ENCODE results near the gene KRT20. TPM values are rescaled to one million over a fixed set of nuclear protein-coding genes. Genes with fewer than 3 reads are reported as not detected.

The KRT20 gene
- total and polyA plus RNA-seq, 2 donors (not counting 3 experiments of a cell fraction or from before 2014, with no cell fraction given) = not detected

DNA sequence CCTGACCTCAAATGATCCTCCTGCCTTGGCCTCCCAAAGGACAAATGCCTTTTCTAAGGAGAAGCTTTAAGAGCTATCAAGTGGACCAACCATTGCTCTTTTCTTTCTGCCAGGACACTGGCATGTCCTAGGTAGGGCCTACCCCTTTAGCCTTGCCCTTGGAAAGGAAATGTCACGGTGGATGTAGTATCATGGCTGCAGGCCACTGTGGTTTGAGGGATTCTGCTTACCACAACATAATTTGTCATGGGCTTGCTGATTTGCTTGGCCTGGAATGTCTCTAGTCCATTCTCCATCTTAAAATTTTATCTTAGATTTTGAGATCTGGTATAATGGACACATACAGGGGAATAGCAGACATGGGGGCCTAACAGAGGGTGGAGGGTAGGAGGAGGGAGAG is 6.0 kb downstream of the KRT20 start:
- no peaks in the 10 kb centered on the region for H3K36me3 ChIP-seq (ENCODE audit: control insufficient read depth in 2 of 2, extremely low read depth in 1 of 2, insufficient read depth in 2 of 2, low read length in 2 of 2)
- DNase-seq (ENCODE audit: low read depth, low spot score) (no peak), FAIRE-seq (no peak)
- ChIA-PET POLR2A (no interaction called here), CTCF (interaction anchor here (1.8 kb wide), 1 partner anchor 8 kb away, joined by 5 read pairs; no protein-coding TSS in a partner anchor)
- no peak overlapping the region for H3K27ac ChIP-seq (ENCODE audit: insufficient read depth, low read depth, low read length)
- no peaks in the 10 kb centered on the region for H3K9me1 ChIP-seq (replicated peaks; ENCODE audit: control insufficient read depth, extremely low read depth, insufficient read depth, low read length)
- no peaks in the 10 kb centered on the region for H3K79me2 ChIP-seq (ENCODE audit: control insufficient read depth, insufficient read depth, low read length)
- no peaks in the 10 kb centered on the region for H4K20me1 ChIP-seq (replicated peaks; ENCODE audit: control insufficient read depth, extremely low read depth, insufficient read depth, low read length)
- H3K4me1 ChIP-seq (ENCODE audit: control insufficient read depth, extremely low read depth, insufficient read depth, low read length) = no peaks in the 10 kb centered on the region
- no peak overlapping the region for H3K4me2 ChIP-seq (ENCODE audit: insufficient read depth, low read length)
- H2AFZ ChIP-seq (ENCODE audit: low read depth, low read length) = no peak overlapping the region
- intact Hi-C loops (cut with micrococcal nuclease) = no loop called here
- dilution Hi-C loops (cut with MboI; ENCODE audit: extremely low pct_ligation_motif_present, low sequenced_read_pairs) = no loop called here
- no TSS peak for BruUV-seq (replicated peaks)
- H3K9me3 ChIP-seq (replicated peaks; ENCODE audit: control insufficient read depth, insufficient read depth, low read length) = no peaks in the 10 kb centered on the region
- H3K27me3 ChIP-seq (ENCODE audit: control insufficient read depth in 2 of 2, insufficient read depth in 2 of 2, low read length in 2 of 2) = peaks cover 10 to 11% of the 10 kb centered on the region in 2 experiments
- no peak overlapping the region for H3K9ac ChIP-seq (replicated peaks; ENCODE audit: extremely low read depth, insufficient read depth, low read length)
- no peak overlapping the region for H3K4me3 ChIP-seq (replicated peaks in 1 of 3; ENCODE audit: insufficient read depth in 1 of 3, low read depth in 1 of 3, low read length in 3 of 3)
- TF ChIP-seq, protein P1, sequence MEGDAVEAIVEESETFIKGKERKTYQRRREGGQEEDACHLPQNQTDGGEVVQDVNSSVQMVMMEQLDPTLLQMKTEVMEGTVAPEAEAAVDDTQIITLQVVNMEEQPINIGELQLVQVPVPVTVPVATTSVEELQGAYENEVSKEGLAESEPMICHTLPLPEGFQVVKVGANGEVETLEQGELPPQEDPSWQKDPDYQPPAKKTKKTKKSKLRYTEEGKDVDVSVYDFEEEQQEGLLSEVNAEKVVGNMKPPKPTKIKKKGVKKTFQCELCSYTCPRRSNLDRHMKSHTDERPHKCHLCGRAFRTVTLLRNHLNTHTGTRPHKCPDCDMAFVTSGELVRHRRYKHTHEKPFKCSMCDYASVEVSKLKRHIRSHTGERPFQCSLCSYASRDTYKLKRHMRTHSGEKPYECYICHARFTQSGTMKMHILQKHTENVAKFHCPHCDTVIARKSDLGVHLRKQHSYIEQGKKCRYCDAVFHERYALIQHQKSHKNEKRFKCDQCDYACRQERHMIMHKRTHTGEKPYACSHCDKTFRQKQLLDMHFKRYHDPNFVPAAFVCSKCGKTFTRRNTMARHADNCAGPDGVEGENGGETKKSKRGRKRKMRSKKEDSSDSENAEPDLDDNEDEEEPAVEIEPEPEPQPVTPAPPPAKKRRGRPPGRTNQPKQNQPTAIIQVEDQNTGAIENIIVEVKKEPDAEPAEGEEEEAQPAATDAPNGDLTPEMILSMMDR (IDR thresholded peaks at IDR 0.05; ENCODE audit: extremely low read depth in 1 of 2, insufficient read depth in 1 of 2, low read depth in 1 of 2, low read length in 2 of 2) = no peak
- no peak for TF ChIP-seq FOS (IDR thresholded peaks at IDR 0.05; ENCODE audit: borderline replicate concordance, insufficient read depth, low read length)

DNA sequence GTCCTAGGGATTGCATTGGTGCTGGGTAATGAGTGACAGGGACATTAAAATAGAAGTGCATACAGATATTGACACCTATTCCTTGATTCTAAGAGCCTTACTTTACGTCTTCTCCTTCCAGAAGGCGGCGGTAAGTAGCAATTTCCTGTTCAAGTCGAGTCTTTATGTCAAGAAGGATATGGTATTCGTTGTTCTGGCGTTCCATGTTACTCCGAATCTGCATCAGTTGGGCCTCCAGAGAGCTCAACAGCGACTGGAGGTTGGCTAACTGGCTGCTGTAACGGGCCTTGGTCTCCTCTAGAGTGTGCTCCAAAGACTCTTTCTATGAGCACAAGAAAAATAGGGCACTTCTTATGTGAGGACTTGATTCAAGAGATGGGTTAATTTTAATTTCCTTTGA is 7.0 kb downstream of the KRT20 start:
- DNase-seq (ENCODE audit: low read depth, low spot score) (no peak), FAIRE-seq (no peak)
- dilution Hi-C loops (cut with MboI; ENCODE audit: extremely low pct_ligation_motif_present, low sequenced_read_pairs) = no loop called here
- no TSS peak for BruUV-seq (replicated peaks)
- no peak overlapping the region for H3K4me2 ChIP-seq (ENCODE audit: insufficient read depth, low read length)
- ChIA-PET CTCF (interaction anchor here (1.8 kb wide), 1 partner anchor 9 kb away, joined by 5 read pairs; no protein-coding TSS in a partner anchor), POLR2A (no interaction called here)
- H3K4me3 ChIP-seq (replicated peaks in 1 of 3; ENCODE audit: insufficient read depth in 1 of 3, low read depth in 1 of 3, low read length in 3 of 3) = no peak overlapping the region
- no peaks in the 10 kb centered on the region for H3K36me3 ChIP-seq (ENCODE audit: control insufficient read depth in 2 of 2, extremely low read depth in 1 of 2, insufficient read depth in 2 of 2, low read length in 2 of 2)
- H3K9me1 ChIP-seq (replicated peaks; ENCODE audit: control insufficient read depth, extremely low read depth, insufficient read depth, low read length) = no peaks in the 10 kb centered on the region
- peaks cover 13 to 16% of the 10 kb centered on the region in 2 experiments for H3K27me3 ChIP-seq (ENCODE audit: control insufficient read depth in 2 of 2, insufficient read depth in 2 of 2, low read length in 2 of 2)
- H3K9ac ChIP-seq (replicated peaks; ENCODE audit: extremely low read depth, insufficient read depth, low read length) = no peak overlapping the region
- intact Hi-C loops (cut with micrococcal nuclease) = no loop called here
- no peaks in the 10 kb centered on the region for H3K79me2 ChIP-seq (ENCODE audit: control insufficient read depth, insufficient read depth, low read length)
- TF ChIP-seq MYC (IDR thresholded peaks at IDR 0.05; ENCODE audit: low read depth, low read length) = no peak
- no peak for TF ChIP-seq JUN (IDR thresholded peaks at IDR 0.05; ENCODE audit: borderline replicate concordance, insufficient read depth, insufficient read length, low read depth)
- TF ChIP-seq GATA2 (IDR thresholded peaks at IDR 0.05; ENCODE audit: insufficient read depth, insufficient read length, low read depth, low read length) = no peak
- no peak for TF ChIP-seq FOS (IDR thresholded peaks at IDR 0.05; ENCODE audit: borderline replicate concordance, insufficient read depth, low read length)
- no peak for TF ChIP-seq POLR2A (IDR thresholded peaks at IDR 0.05; ENCODE audit: low read depth, low read length)
- TF ChIP-seq, protein P2, sequence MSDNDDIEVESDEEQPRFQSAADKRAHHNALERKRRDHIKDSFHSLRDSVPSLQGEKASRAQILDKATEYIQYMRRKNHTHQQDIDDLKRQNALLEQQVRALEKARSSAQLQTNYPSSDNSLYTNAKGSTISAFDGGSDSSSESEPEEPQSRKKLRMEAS (IDR thresholded peaks at IDR 0.05; ENCODE audit: insufficient read depth, insufficient read length) = no peak
- no peak for TF ChIP-seq POLR2AphosphoS5 (IDR thresholded peaks at IDR 0.05; ENCODE audit: insufficient read depth, low read depth, low read length)
- TF ChIP-seq, protein P1 (IDR thresholded peaks at IDR 0.05; ENCODE audit: extremely low read depth in 1 of 2, insufficient read depth in 1 of 2, low read depth in 1 of 2, low read length in 2 of 2) = no peak
- TF ChIP-seq EZH2 (IDR thresholded peaks at IDR 0.05; ENCODE audit: borderline replicate concordance, low read depth, low read length, severe bottlenecking) = no peak
- H3K27ac ChIP-seq (ENCODE audit: insufficient read depth, low read depth, low read length) = no peak overlapping the region
- no peaks in the 10 kb centered on the region for H3K9me3 ChIP-seq (replicated peaks; ENCODE audit: control insufficient read depth, insufficient read depth, low read length)
- no peaks in the 10 kb centered on the region for H3K4me1 ChIP-seq (ENCODE audit: control insufficient read depth, extremely low read depth, insufficient read depth, low read length)
- no peaks in the 10 kb centered on the region for H4K20me1 ChIP-seq (replicated peaks; ENCODE audit: control insufficient read depth, extremely low read depth, insufficient read depth, low read length)
- H2AFZ ChIP-seq (ENCODE audit: low read depth, low read length) = no peak overlapping the region

All from endothelial cell of umbilical vein (primary cell).